Activated naive CD8-positive, alpha-beta T cell treated with anti-CD3 and anti-CD28 coated beads for 36 hours (primary cell): ENCODE results near the gene NELL1. TPM values are rescaled to one million over a fixed set of nuclear protein-coding genes. Genes with fewer than 3 reads are reported as not detected.

Experiments used
- DNase-seq: peaks from one replicate; pipeline ENCODE4 v3.0.0; 2021
- H3K27ac Mint-ChIP-seq: one replicate; pipeline ENCODE4 v1.8.0; 2022; ENCODE audit warnings: mild to moderate bottlenecking, moderate library complexity, mixed read lengths
- H3K27me3 Mint-ChIP-seq: one replicate; pipeline ENCODE4 v1.8.0; 2022; ENCODE audit warnings: mild to moderate bottlenecking, mixed read lengths
- H3K36me3 Mint-ChIP-seq: one replicate; pipeline ENCODE4 v1.8.0; 2021; ENCODE audit warnings: mild to moderate bottlenecking, mixed read lengths
- H3K4me1 Mint-ChIP-seq: one replicate; pipeline ENCODE4 v1.8.0; 2021; ENCODE audit warnings: mixed read lengths
- H3K4me3 Mint-ChIP-seq: one replicate; pipeline ENCODE4 v1.8.0; 2022; ENCODE audit warnings: mild to moderate bottlenecking, moderate library complexity, mixed read lengths
- H3K9me3 Mint-ChIP-seq: one replicate; pipeline ENCODE4 v1.8.0; 2022; ENCODE audit warnings: mixed read lengths
- total RNA-seq, 2 experiments: library from RNA; stranded (reverse); gene quantifications; one replicate each; pipeline ENCODE4 v1.2.3, GENCODE V29; 2021

Gene NELL1
- total RNA-seq, 2 experiments from 2014 or later, result not detected

- Mint-ChIP-seq H3K4me3 (no peak overlapping the region), H3K27me3 (no peaks in the 10 kb centered on the region), H3K36me3 (no peaks in the 10 kb centered on the region), H3K4me1 (no peaks in the 10 kb centered on the region), H3K27ac (no peak overlapping the region), H3K9me3 (peaks cover 2% of the 10 kb centered on the region)
- DNase-seq, result no peak
Measured at GRCh38 chr11:21582791-21583190, 913.4 kb downstream of the NELL1 start.

- Mint-ChIP-seq H3K27ac (no peak overlapping the region), H3K4me1 (no peaks in the 10 kb centered on the region), H3K9me3 (no peaks in the 10 kb centered on the region), H3K27me3 (no peaks in the 10 kb centered on the region), H3K36me3 (no peaks in the 10 kb centered on the region), H3K4me3 (no peak overlapping the region)
- no peak for DNase-seq
Measured at GRCh38 chr11:21588754-21589153, 919.4 kb downstream of the NELL1 start.

GRCh38 chr11:21602699-21603098 lies 933.3 kb downstream of the NELL1 start:
- Mint-ChIP-seq H3K4me3 (no peak overlapping the region), H3K27me3 (no peaks in the 10 kb centered on the region), H3K9me3 (peaks cover 5% of the 10 kb centered on the region), H3K4me1 (no peaks in the 10 kb centered on the region), H3K27ac (no peak overlapping the region), H3K36me3 (no peaks in the 10 kb centered on the region)
- DNase-seq, result no peak

- Mint-ChIP-seq H3K4me1 (no peaks in the 10 kb centered on the region), H3K36me3 (no peaks in the 10 kb centered on the region), H3K27me3 (no peaks in the 10 kb centered on the region), H3K27ac (no peak overlapping the region), H3K4me3 (no peak overlapping the region), H3K9me3 (peaks cover 5% of the 10 kb centered on the region)
- DNase-seq, result no peak
Measured at GRCh38 chr11:21603886-21604285, 934.5 kb downstream of the NELL1 start.

GRCh38 chr11:21604564-21604963 lies 935.2 kb downstream of the NELL1 start:
- no peak for DNase-seq
- H3K9me3 Mint-ChIP-seq, result peaks cover 5% of the 10 kb centered on the region
- H3K36me3 Mint-ChIP-seq, result no peaks in the 10 kb centered on the region
- no peaks in the 10 kb centered on the region for H3K4me1 Mint-ChIP-seq
- H3K27ac Mint-ChIP-seq, result no peak overlapping the region
- H3K27me3 Mint-ChIP-seq, result no peaks in the 10 kb centered on the region
- H3K4me3 Mint-ChIP-seq, result no peak overlapping the region

- no peaks in the 10 kb centered on the region for H3K9me3 Mint-ChIP-seq
- no peaks in the 10 kb centered on the region for H3K4me1 Mint-ChIP-seq
- no peak overlapping the region for H3K27ac Mint-ChIP-seq
- no peak overlapping the region for H3K4me3 Mint-ChIP-seq
- no peak for DNase-seq
- no peaks in the 10 kb centered on the region for H3K27me3 Mint-ChIP-seq
- H3K36me3 Mint-ChIP-seq, result no peaks in the 10 kb centered on the region
Measured at GRCh38 chr11:21612326-21612725, 942.9 kb downstream of the NELL1 start.

- H3K9me3 Mint-ChIP-seq, result no peaks in the 10 kb centered on the region
Measured at GRCh38 chr11:21614961-21615360, 945.6 kb downstream of the NELL1 start.

GRCh38 chr11:21615955-21616371 lies 946.6 kb downstream of the NELL1 start:
- Mint-ChIP-seq H3K4me3 (no peak overlapping the region), H3K4me1 (no peaks in the 10 kb centered on the region), H3K9me3 (no peaks in the 10 kb centered on the region), H3K36me3 (no peaks in the 10 kb centered on the region), H3K27me3 (no peaks in the 10 kb centered on the region), H3K27ac (no peak overlapping the region)
- no peak for DNase-seq

More at GRCh38 chr11:21614961-21615360, 945.6 kb downstream of the NELL1 start:
- Mint-ChIP-seq H3K27me3 (no peaks in the 10 kb centered on the region), H3K4me1 (no peaks in the 10 kb centered on the region), H3K36me3 (no peaks in the 10 kb centered on the region), H3K27ac (no peak overlapping the region), H3K4me3 (no peak overlapping the region)
- DNase-seq, result no peak

- Mint-ChIP-seq H3K27ac (no peak overlapping the region), H3K36me3 (no peaks in the 10 kb centered on the region), H3K4me3 (no peak overlapping the region), H3K4me1 (no peaks in the 10 kb centered on the region), H3K27me3 (no peaks in the 10 kb centered on the region), H3K9me3 (peaks cover 5% of the 10 kb centered on the region)
- DNase-seq, result no peak
Measured at GRCh38 chr11:21622566-21622965, 953.2 kb downstream of the NELL1 start.

GRCh38 chr11:21622995-21623394 lies 953.6 kb downstream of the NELL1 start:
- Mint-ChIP-seq H3K9me3 (peaks cover 6% of the 10 kb centered on the region), H3K27me3 (no peaks in the 10 kb centered on the region), H3K4me1 (no peaks in the 10 kb centered on the region), H3K36me3 (no peaks in the 10 kb centered on the region), H3K27ac (no peak overlapping the region), H3K4me3 (no peak overlapping the region)
- no peak for DNase-seq

Other genes starting within 250 kb of the NELL1 start
- not detected for gene SLC6A5, start 70.0 kb upstream of the NELL1 start, total RNA-seq